Urinary bladder (tissue), 2 donors: Measurements from ENCODE around the gene LRRN2. TPM values are rescaled to one million over a fixed set of nuclear protein-coding genes. Genes with fewer than 3 reads are reported as not detected.

Experiments used
- polyA plus RNA-seq: library from polyadenylated mRNA; stranded (reverse); fragments of 200-250 nt; gene quantifications from one replicate; pipeline ENCODE4 v1.2.3, GENCODE V29; 2013
- small RNA-seq: library from RNA; depleted of rRNA; stranded (forward); fragments of <200 nt; gene quantifications from one replicate; pipeline ENCODE3, GENCODE V24; 2014
- total RNA-seq: library from RNA; depleted of rRNA; stranded (reverse); fragments of >200 nt; gene quantifications from one replicate; pipeline ENCODE4 v1.2.3, GENCODE V29; 2014
- donor health status: healthy.

Gene LRRN2
- total and polyA plus RNA-seq, 2 donors = 0.90 to 1.8 TPM

Small RNAs within 50 kb of the gene (small RNA-seq; reads per million reads assigned to genes)
- gene RF00601 (not detected), gene RNA5SP75 (not detected)

Other genes with a start within 250 kb of the LRRN2 start
- gene PIK3C2B, start 190.9 kb downstream of the LRRN2 start, total RNA-seq = 33.6 TPM
- 19.7 TPM for gene PIK3C2B, start 190.9 kb downstream of the LRRN2 start, polyA plus RNA-seq
- 148 TPM for gene MDM4, start 169.3 kb downstream of the LRRN2 start, total RNA-seq
- 4.4 TPM for gene MDM4, start 169.3 kb downstream of the LRRN2 start, polyA plus RNA-seq
- 21.8 TPM for gene NFASC, start 185.1 kb upstream of the LRRN2 start, total RNA-seq
- 9.5 TPM for gene NFASC, start 185.1 kb upstream of the LRRN2 start, polyA plus RNA-seq